GM18873 (cell line): ENCODE data around the gene PTCH1.

Experiments
- ATAC-seq: cut with Tn5 transposase; IDR thresholded peaks from one replicate; pipeline ENCODE4 v1.9.1; 2021; ENCODE audit warnings: mild to moderate bottlenecking, moderate library complexity, moderate number of reproducible peaks; ENCODE audit not compliant: unreplicated experiment, low FRiP score

Gene PTCH1

DNA sequence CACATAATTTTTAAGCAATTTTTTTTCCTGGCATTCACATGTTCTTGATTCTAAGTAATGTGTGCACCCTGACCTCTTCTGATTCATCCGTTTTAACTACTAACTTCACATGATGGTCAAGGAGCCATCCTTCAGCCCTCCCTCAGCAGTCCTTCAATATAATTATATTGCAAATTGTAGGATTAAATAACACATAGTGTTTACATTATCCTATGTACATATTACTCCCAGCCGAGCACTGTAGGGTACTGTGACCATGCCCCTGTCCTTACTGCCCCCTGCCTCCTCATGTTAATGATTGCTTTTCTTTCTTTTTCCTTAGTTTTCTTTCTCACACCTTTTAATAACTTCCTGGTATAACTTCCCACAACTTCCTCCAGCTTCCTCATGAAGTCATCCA, 103.0 kb downstream of the PTCH1 start:
- ATAC-seq: no peak

DNA sequence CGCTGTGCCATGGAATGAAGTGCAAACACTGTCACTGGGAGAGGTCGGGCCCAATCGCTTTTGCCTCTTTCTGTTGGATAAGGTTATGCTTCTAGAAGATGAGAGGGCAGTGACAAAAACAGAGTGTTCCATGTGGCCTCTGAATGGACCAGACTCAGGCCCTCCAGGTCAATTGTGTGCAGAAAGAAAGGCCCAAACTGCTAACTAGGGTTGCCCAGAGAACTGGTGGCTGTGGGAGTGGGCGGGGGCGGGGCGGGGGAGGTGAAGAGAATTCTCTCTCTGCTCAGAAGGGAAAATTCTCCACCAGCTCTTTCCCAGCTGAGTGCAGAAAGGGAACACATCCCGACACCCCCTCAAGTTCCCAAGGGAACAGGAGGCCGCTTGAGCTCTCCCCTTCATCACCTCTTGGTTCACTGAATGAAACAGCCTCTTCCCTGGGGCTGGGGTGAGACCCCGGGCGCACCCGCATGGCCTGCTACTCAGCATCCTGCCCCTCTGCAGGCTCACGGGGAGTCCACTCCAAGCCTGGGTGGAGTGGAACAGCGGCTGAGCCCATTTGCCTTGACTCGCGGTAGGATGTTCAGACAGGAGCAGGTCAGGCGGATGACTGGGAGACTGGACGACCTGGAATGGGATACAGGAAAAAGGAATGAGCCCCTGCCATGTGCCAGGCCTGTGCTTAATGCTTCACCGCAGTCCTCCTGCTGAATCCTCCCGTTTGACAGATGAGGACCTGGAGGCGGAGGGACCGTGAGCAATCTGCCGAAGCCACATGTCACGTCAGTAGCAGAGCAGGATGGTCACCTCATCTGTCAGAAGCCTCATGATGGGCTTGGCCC, 105.5 kb downstream of the PTCH1 start:
- ATAC-seq: no peak

GRCh38 chr9:95409650-95410426, 106.9 kb downstream of the PTCH1 start:
- no peak for ATAC-seq

GRCh38 chr9:95407524-95407923, 109.2 kb downstream of the PTCH1 start:
- no peak for ATAC-seq

- no peak for ATAC-seq
Measured at GRCh38 chr9:95406121-95406520, 110.7 kb downstream of the PTCH1 start.

DNA sequence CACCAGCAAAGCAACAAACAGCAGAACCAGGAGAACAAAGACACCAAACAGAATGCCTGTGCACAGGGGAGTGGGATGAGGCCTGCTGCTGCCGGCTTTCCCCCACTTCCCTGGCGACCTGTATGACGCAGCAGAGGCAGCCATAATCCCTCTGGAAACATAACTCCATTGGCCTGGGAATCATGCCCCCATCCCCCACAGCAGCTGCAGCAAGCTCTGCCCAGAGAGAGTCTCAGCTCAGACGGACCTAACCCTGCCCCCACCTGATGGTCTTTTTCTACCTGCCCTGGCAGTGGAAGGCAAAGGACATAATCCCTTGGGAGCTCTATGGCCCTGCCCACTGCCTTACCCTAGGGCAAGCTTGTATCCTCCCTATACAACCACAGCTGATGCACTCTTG, 117.5 kb downstream of the PTCH1 start:
- ATAC-seq: no peak
